ENCODE measurements around the gene POU2AF1.
"Not testable (repeated sequence)": the region's sequence is repeated elsewhere in the genome, so short reads cannot be mapped to it uniquely, and the experiment has no call there.

The POU2AF1 gene

GRCh38 chr11:111409915-111410314 is 30.8 kb upstream of the POU2AF1 start:
- no peak for DNase-seq (ENCODE audit: low read depth in 2 of 2)

GRCh38 chr11:111408789-111409727 is 30.0 kb upstream of the POU2AF1 start:
- no peak for DNase-seq (ENCODE audit: low read depth in 2 of 2)

- no peak for DNase-seq (ENCODE audit: low read depth in 2 of 2)
These were observed 28.6 kb upstream of the POU2AF1 start for GRCh38 chr11:111407652-111408051.

- DNase-seq (ENCODE audit: low read depth in 2 of 2) = no peak
These were observed 27.5 kb upstream of the POU2AF1 start for GRCh38 chr11:111406589-111406988.

GRCh38 chr11:111406091-111406490 is 27.0 kb upstream of the POU2AF1 start:
- DNase-seq (ENCODE audit: low read depth in 2 of 2) = no peak

GRCh38 chr11:111405551-111405950 is 26.5 kb upstream of the POU2AF1 start:
- DNase-seq (ENCODE audit: low read depth in 2 of 2) = no peak

- DNase-seq (ENCODE audit: low read depth in 2 of 2) = no peak
These were observed 24.1 kb upstream of the POU2AF1 start for GRCh38 chr11:111403051-111403726.

GRCh38 chr11:111402411-111402810 is 23.3 kb upstream of the POU2AF1 start:
- no peak for DNase-seq (ENCODE audit: low read depth in 2 of 2)

GRCh38 chr11:111401957-111402356 is 22.9 kb upstream of the POU2AF1 start:
- DNase-seq (ENCODE audit: low read depth in 2 of 2) = not testable (repeated sequence)

GRCh38 chr11:111400595-111400994 is 21.5 kb upstream of the POU2AF1 start:
- no peak for DNase-seq (ENCODE audit: low read depth in 2 of 2)

GRCh38 chr11:111399187-111400031 is 20.3 kb upstream of the POU2AF1 start:
- no peak for DNase-seq (ENCODE audit: low read depth in 2 of 2)

- no peak for DNase-seq (ENCODE audit: low read depth in 2 of 2)
These were observed 18.0 kb upstream of the POU2AF1 start for GRCh38 chr11:111397034-111397433.

- DNase-seq (ENCODE audit: low read depth in 2 of 2) = no peak
These were observed 16.7 kb upstream of the POU2AF1 start for GRCh38 chr11:111395749-111396148.

- no peak for DNase-seq (ENCODE audit: low read depth in 2 of 2)
These were observed 16.0 kb upstream of the POU2AF1 start for GRCh38 chr11:111395081-111395480.

- not testable (repeated sequence) for DNase-seq (ENCODE audit: low read depth in 2 of 2)
These were observed 15.1 kb upstream of the POU2AF1 start for GRCh38 chr11:111394147-111394546.

- no peak for DNase-seq (ENCODE audit: low read depth in 2 of 2)
These were observed 14.5 kb upstream of the POU2AF1 start for GRCh38 chr11:111393585-111393984.

- DNase-seq (ENCODE audit: low read depth in 2 of 2) = no peak
These were observed 14.0 kb upstream of the POU2AF1 start for GRCh38 chr11:111393096-111393495.

- no peak for DNase-seq (ENCODE audit: low read depth in 2 of 2)
These were observed 13.5 kb upstream of the POU2AF1 start for GRCh38 chr11:111392552-111392951.

GRCh38 chr11:111391328-111392124 is 12.5 kb upstream of the POU2AF1 start:
- no peak for DNase-seq (ENCODE audit: low read depth in 2 of 2)

- DNase-seq (ENCODE audit: low read depth in 2 of 2) = no peak
These were observed 9.8 kb upstream of the POU2AF1 start for GRCh38 chr11:111388842-111389241.

- no peak for DNase-seq (ENCODE audit: low read depth in 2 of 2)
These were observed 9.3 kb upstream of the POU2AF1 start for GRCh38 chr11:111388420-111388819.

Measured in stimulated activated CD8-positive, alpha-beta memory T cell treated with anti-CD3 and anti-CD28 coated beads, Interleukin-7, amount 100 ng/mL, for 4 hours (primary cell).